GM12892 (cell line): Measurements from ENCODE around the gene UNC5C.

Source experiments
- DNase-seq: peaks from one replicate; pipeline ENCODE4 v3.0.0; 2011; ENCODE audit not compliant: insufficient read length
- FAIRE-seq: peaks from 2 replicates; lab custom pipeline; 2011; peaks lifted over from hg19 to GRCh38; lab: Jason Lieb, UNC
- POLR2A ChIP-seq: IDR thresholded peaks from 2 replicates; pipeline ENCODE4 v1.6.1; 2011; ENCODE audit warnings: low read depth, low read length, control low read depth
- POLR2AphosphoS5 ChIP-seq: IDR thresholded peaks from 2 replicates; pipeline ENCODE4 v1.6.1; 2011; ENCODE audit warnings: low read depth, low read length, control low read depth
- TAF1 ChIP-seq: IDR thresholded peaks from 2 replicates; pipeline ENCODE4 v1.6.1; 2011; ENCODE audit warnings: low read depth, mild to moderate bottlenecking, control low read depth, low read length, borderline replicate concordance

The UNC5C gene

DNA sequence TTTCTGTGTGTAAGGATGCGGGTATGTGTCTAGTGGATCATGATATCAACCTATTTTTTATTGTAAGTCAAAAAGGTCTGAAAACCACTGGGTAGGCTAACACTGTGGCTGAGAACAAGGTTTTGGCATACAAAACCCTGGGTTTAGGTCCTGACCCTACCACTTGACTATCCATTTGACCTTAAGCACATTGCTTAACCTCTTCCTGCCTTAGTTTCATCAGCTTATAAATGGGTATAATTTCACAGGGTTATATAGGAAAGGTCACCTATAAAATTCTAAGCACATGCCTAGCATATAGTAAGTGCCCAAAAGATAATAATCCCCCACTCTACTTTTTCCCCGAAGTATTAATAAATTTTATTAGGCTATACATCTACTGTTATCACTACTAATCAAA, 263.0 kb downstream of the UNC5C start:
- FAIRE-seq (no peak), DNase-seq (no peak)
- no peak for TF ChIP-seq POLR2A
- TF ChIP-seq TAF1, result no peak
- no peak for TF ChIP-seq POLR2AphosphoS5

DNA sequence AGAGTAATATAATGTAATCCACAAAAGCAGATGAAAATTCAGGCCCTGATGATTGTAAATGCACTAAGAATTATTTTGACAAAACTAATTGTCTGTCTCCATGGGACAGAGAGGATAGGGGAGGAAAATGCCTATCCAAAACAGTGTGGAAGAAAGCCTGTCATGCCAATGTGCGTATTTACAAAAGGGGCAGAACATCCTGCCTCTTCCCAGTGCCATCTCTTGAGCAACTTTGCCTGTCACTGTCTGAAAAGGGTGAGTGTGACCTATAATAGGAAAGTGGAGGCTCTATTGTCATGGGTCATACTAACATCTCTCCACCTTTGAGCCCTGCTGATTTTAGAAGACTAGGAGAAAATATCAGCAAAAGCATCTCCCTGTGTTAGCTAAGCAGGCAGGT, 264.1 kb downstream of the UNC5C start:
- DNase-seq (no peak), FAIRE-seq (no peak)
- TF ChIP-seq TAF1, result no peak
- TF ChIP-seq POLR2A, result no peak
- no peak for TF ChIP-seq POLR2AphosphoS5

DNA sequence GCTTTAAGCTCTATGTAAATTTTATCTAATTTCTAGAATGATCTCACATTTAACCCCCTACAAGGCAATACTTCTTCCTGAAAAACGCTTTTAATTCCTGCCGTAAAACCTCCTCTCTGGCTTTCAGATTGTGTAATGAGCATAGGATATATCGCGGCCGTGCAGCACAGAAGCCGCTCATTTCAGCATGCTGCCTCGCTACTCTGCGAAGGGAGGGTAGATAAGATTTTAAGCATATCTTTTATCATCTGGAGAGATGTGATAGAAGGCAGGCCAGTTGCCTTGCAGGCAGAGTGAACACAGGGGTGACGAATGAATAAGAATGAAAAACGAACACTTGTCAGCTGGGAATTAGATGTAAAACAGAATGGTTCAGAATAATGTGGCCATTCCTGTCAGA, 265.5 kb downstream of the UNC5C start:
- TF ChIP-seq TAF1, result no peak
- TF ChIP-seq POLR2A, result no peak
- no peak for TF ChIP-seq POLR2AphosphoS5
- no peak for FAIRE-seq
- DNase-seq, result no peak

DNA sequence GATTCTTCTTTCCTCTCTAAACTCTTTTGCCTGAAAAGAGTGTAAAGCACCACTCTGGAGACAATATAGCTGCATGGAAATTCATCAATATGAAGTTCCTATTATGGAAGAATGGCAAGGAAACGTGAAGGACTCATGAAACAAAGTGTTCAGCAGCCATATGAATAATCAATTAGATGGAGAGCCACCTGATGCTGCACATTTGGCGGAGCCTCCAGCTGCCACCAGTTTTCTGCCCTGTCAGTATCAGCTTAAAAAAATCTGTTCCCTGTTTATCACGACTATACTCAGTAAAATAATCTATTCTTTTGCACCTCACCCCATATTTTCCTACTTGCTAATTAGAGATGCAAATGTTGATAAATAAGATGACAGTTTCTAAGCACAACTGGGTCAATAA, 276.0 kb downstream of the UNC5C start:
- FAIRE-seq (no peak), DNase-seq (no peak)
- no peak for TF ChIP-seq TAF1
- no peak for TF ChIP-seq POLR2AphosphoS5
- TF ChIP-seq POLR2A, result no peak

DNA sequence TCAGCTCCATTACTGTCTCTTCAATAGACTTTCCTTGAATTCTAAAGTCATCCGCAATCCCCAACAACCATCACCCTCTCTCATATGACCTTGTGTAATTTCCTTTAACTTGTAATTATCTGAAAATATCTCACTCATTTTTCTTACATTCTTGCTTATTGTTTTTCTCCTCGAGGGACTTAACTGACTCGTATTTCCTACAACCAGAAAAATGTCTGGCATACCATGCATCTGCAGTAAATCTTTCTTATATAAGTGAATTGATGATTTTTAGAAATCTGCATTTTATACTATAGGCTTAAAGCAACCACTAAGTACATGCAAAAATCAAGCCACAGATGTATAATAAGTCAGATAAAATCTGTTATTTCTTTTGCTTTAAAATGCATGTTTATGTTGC, 276.7 kb downstream of the UNC5C start:
- FAIRE-seq (no peak), DNase-seq (no peak)
- TF ChIP-seq POLR2AphosphoS5 (no peak), TAF1 (no peak), POLR2A (no peak)

DNA sequence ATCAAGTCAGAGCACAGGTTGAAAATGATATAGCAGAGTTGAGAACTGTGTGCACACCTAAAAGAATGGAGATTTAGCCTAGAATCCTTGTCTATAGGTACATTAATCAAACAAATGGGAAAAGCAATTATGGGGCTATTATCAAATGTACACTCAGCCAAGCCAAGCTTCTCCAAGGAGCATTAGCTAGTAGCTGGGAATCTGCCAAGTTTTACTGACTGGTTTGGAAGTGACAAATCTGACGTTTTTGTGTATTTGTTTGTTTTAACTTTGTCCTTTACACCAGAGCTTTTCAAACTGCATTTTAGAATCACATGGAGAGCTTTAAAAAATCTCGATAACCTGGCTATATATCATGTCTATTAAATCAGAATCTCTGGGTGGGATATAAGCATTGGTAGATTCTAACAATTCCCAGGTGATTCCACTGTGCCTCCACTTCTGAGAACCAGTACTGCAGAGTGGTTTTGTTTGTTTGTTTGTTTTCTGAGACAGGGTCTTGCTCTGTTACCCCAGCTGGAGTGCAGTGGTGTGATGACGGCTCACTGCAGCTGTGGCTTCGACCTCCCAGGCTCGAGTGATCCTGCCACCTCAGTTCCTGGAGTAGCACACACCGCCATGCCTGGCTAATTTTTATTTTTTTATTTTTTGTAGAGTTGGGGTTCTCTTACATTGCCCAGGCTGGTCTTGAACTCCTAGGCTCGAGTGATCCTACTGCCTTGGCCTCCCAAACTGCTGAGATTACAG, 279.8 kb downstream of the UNC5C start:
- DNase-seq, result no peak
- TF ChIP-seq POLR2A (no peak), POLR2AphosphoS5 (no peak), TAF1 (no peak)
- FAIRE-seq, result no peak

DNA sequence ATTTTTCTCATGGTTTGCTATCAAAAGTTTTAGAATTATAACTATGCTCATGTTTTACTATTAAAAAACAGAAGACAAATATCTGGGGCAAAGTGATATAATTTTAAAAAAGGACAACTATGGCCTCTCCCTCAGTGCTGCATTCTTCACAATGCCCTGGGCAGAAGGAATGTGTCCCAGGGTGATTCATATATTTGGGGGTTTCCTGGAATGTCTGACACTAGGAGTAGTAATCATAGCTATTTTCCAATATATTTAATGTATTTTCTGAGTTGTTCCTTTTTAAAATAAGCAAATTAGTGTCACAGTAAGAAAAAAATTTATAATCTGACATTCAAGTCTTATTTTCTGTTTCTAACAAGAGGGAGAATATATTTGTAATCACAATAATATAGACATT, 281.7 kb downstream of the UNC5C start:
- no peak for TF ChIP-seq POLR2A
- DNase-seq (no peak), FAIRE-seq (no peak)

DNA sequence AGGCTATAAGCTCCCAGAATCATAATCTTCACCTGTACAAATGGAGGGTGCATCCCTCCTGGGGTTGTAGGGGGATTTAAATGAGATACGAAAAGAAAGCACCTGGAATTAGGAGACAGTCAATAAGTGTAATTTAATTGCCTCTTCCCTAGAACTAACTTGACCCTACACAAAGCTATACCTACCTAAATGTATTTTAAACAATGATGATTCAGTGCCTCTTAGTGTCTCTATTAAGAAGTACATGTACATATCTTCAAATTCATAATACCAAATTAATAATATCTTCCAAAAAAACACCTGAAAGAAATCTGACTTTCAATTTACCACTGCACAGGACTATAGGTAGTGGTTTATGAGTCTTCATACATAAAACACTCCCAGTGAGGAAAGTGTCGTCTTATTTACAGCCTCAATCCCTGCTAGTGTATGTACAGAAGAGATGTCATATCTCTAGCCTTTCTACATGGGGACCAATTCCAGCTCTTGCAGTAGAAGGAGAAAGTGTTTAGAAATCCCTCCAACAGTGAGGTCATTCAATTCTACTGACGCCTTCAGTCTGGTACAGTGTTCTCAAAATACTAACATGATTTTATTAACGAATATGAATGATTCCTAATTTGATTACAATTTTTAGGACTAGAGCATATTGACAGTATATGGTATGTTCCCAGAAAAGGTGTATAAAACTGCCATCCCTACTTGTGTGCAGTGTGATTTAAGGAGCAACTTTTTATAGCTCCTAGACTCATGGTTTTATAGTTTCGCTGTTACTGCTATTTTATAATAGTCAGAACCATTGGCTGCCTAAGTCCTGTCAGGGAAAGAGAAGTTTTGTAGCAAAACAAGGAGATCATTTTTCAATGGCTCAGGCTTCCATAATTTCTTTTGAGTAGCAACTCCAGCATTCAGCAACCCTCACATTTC, 282.7 kb downstream of the UNC5C start:
- TF ChIP-seq TAF1, result no peak
- no peak for TF ChIP-seq POLR2A
- TF ChIP-seq POLR2AphosphoS5, result no peak
- DNase-seq (no peak), FAIRE-seq (no peak)

DNA sequence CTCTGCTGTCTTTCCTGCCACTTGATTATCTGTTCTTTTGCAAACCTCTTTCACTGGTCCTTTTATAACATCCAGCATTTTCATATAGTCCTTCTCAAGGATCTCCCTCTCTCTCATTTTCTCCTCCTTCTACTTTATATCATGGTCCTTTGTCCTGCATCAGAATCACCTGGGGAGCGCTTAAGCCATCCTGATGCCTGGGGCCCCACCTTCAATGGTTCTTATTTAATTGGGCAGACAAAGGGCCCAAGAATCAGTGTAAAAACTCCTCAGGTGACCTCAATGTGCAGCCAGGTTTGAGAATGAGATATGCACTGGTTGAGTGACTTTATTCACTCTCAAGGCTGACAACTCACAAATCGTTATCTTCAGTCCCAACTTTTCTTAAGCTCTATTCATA, 283.9 kb downstream of the UNC5C start:
- DNase-seq (no peak), FAIRE-seq (no peak)
- TF ChIP-seq POLR2AphosphoS5 (no peak), POLR2A (no peak), TAF1 (no peak)

DNA sequence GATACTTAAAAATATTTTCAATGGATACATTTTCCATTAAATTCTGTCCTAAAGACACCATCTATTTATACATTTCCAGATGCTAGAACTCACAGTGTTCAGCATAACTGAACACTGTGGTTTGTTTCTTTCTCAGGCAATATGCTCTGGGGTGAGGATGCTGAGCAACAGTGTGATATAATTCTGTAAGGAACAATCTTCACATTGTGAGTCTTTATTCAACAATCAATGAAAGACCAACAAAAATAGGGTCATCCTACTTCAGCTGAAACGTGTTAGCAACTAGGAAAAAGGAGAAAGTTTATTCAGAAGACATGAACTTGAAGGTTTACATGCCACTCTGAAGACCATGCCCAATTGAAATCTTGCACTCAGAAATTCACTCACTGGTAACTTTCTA, 284.8 kb downstream of the UNC5C start:
- TF ChIP-seq POLR2A, result no peak
- TF ChIP-seq TAF1, result no peak
- TF ChIP-seq POLR2AphosphoS5, result no peak
- DNase-seq (no peak), FAIRE-seq (no peak)

DNA sequence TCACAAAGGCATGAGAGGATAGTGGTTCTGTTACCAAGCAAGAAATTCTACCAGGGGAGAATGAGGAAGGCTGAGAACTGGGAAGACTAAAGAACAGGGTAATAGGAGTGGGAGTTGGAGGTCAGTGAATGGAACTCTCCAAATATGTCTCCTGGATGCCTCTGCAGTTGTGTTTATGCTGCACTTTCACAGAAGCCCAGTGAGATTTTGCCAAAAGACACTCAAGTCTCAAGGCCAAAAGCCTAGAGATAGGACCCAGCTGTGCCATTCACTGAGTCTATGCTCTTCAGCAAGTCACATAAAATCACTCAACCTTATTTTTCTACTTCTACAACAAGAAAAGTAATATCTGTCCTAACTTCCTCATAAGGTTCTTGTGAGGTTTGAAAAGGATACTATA, 285.4 kb downstream of the UNC5C start:
- DNase-seq, result no peak
- no peak for FAIRE-seq
- no peak for TF ChIP-seq TAF1
- TF ChIP-seq POLR2AphosphoS5, result no peak
- no peak for TF ChIP-seq POLR2A

DNA sequence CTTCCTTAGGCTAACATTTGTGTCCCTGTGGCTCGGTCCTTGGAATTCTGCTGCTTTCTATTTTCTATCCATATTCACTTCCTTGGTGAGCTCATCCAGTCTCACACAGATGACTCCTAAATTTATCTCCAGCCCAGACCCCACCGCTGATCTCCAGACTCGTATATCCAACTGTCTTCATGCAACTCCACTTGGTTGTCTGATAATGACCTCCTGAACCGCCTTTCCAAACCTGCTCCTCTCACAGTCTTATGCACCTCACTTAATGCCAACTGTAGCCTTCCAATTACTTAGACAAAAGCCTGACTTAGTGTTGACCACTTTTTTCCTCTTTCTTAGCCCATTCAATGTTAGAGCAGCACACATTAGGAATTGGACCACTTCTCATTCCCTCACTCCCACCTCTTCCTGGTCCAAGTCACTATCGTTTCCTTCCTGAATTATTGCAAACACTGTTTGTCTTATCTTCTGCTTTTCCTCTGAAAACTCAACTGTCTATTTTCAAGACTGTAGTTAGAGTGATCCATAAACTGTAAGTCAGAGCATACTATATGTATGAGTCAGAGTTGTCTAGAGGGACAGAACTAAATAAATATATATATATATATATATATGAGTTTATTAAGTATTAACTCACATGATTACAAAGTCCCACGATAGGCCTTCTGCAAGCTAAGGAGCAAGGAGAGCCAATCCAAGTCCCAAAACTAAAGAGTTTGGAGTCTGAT, 292.5 kb downstream of the UNC5C start:
- TF ChIP-seq POLR2A (no peak), TAF1 (no peak), POLR2AphosphoS5 (no peak)
- DNase-seq (no peak), FAIRE-seq (no peak)
